ENCODE data around the gene MLYCD. TPM values are rescaled to one million over a fixed set of nuclear protein-coding genes. Genes with fewer than 3 reads are reported as not detected.

MLYCD gene
- total and polyA plus RNA-seq, 2 donors = 1.8 to 3.5 TPM

DNA sequence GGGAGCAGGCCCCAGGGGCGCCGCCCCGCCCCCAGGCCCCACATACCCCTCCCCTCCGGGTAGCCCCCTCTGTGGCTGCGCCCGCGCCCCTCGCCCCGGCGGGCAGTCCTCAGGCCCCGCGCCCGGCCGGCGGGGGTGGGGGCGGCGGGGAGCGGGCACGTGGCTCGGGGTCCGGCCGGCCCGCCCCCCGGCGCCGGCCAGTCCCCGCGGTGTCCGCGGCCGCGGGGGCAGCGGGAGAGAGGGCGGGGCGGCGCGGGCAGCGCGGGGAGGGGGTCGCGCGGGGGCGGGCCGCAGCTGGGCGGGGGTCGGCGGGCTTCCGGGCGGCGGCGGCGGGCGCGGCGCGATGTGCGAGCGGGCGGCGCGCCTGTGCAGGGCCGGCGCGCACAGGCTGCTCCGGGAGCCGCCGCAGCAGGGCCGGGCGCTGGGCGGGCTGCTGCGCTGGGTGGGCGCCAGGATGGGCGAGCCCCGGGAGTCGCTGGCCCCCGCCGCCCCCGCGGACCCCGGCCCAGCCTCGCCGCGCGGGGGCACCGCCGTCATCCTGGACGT, 69.5 kb downstream of the MLYCD start:
- H3K4me1 ChIP-seq (ENCODE audit: control insufficient read depth in 2 of 2, insufficient read depth in 2 of 2, low read length in 2 of 2) = no peaks in the 10 kb centered on the region
- peak overlapping the region in 1 of 2 donors; percentile 33 for H3K4me3 ChIP-seq (ENCODE audit: low read length in 2 of 2)
- DNase-seq (ENCODE audit: low read depth in 6 of 9, low spot score in 9 of 9) = no peak
- H3K36me3 ChIP-seq (ENCODE audit: control insufficient read depth in 2 of 2, insufficient read depth in 2 of 2, low read length in 1 of 2) = no peaks in the 10 kb centered on the region
- 3% methylated on average over 86 of the region's 87 CpGs for WGBS
- H3K9me3 ChIP-seq (ENCODE audit: control insufficient read depth in 2 of 2, insufficient read depth in 1 of 2, low read length in 1 of 2) = peaks cover 0 to 1% of the 10 kb centered on the region in 2 donors
- H3K27me3 ChIP-seq (ENCODE audit: control insufficient read depth in 2 of 2, insufficient read depth in 1 of 2, low read length in 1 of 2) = peaks cover 33 to 54% of the 10 kb centered on the region in 2 donors
- no peak overlapping the region for H3K27ac ChIP-seq (ENCODE audit: low read depth in 1 of 2, low read length in 1 of 2)

DNA sequence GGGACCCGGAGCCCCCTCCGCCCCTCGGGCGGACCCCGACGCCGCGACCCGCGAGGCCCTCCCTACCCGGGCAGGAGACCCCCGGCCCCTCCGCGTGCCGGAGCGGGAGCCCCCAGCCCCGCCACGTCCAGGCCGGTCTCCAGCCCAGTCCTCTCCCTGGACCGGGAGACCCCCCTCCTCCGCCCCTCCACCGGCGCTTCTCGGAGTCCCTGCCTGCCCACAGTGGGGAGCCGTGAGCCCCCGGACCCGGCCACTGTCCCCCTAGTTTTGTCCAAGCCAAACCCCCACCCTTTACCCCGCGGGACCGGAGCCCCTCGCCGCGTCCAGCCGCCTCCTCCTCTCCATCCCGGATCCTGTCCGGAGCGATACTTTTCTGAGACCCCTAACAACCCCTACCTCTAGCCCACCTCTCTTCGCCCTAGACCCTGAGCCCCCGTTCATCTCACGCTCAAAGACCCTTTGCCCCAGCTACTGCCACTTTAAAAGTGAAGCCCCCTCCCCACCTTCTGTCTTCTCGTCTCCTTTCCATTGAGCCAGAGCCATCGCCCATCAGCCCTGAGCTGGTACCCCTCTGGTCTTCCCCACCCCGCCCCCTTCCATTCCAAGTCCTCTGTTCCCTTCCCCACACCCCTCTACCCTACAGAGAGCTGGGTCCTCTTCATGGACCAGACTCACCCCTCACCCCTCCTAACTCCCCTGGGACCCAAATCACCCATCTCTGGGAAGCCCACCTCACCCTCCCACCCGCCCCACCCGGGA, 70.2 kb downstream of the MLYCD start:
- H3K27ac ChIP-seq (ENCODE audit: low read depth in 1 of 2, low read length in 1 of 2) = no peak overlapping the region
- no peaks in the 10 kb centered on the region for H3K36me3 ChIP-seq (ENCODE audit: control insufficient read depth in 2 of 2, insufficient read depth in 2 of 2, low read length in 1 of 2)
- DNase-seq (ENCODE audit: low read depth in 6 of 9, low spot score in 9 of 9) = no peak
- no peaks in the 10 kb centered on the region for H3K4me1 ChIP-seq (ENCODE audit: control insufficient read depth in 2 of 2, insufficient read depth in 2 of 2, low read length in 2 of 2)
- peaks cover 0 to 1% of the 10 kb centered on the region in 2 donors for H3K9me3 ChIP-seq (ENCODE audit: control insufficient read depth in 2 of 2, insufficient read depth in 1 of 2, low read length in 1 of 2)
- H3K27me3 ChIP-seq (ENCODE audit: control insufficient read depth in 2 of 2, insufficient read depth in 1 of 2, low read length in 1 of 2) = peaks cover 33 to 54% of the 10 kb centered on the region in 2 donors
- 14% methylated on average over 45 of the region's 45 CpGs for WGBS
- no peak overlapping the region for H3K4me3 ChIP-seq (ENCODE audit: low read length in 2 of 2)

DNA sequence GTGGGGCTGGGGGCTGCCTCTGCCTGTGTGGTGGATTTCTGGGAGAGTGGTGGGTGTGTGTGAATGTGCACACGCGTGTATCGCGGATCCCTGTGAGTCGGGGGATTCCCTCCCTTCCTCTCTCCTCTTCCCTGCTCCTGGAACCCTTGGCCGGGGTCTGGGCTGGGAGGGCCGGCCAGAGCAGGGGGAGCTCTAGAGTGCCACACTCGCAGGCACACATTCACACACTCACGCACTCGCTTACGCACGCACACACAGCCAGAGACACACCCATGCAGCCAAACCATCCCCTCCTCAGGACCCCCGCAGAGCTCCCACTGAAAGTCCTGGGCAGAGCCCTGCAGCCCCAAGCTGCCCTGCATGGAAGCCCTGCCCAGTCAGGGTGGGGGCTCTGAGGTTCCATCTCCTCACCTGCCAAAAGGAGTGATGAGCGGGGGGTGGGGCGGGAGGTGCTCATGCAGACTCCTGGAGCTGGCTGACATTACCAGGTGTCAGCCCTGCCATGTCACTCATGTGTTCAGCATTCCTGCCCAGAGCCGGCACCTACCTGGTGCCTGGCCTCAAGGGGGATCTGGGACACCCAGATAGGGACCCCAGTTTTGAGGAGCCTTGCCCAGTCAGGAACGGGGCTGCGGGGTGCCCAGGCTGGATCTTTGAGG, 71.0 kb downstream of the MLYCD start:
- H3K9me3 ChIP-seq (ENCODE audit: control insufficient read depth in 2 of 2, insufficient read depth in 1 of 2, low read length in 1 of 2) = peaks cover 0 to 1% of the 10 kb centered on the region in 2 donors
- no peak overlapping the region for H3K4me3 ChIP-seq (ENCODE audit: low read length in 2 of 2)
- H3K27me3 ChIP-seq (ENCODE audit: control insufficient read depth in 2 of 2, insufficient read depth in 1 of 2, low read length in 1 of 2) = peaks cover 33 to 54% of the 10 kb centered on the region in 2 donors
- H3K36me3 ChIP-seq (ENCODE audit: control insufficient read depth in 2 of 2, insufficient read depth in 2 of 2, low read length in 1 of 2) = no peaks in the 10 kb centered on the region
- no peak overlapping the region for H3K27ac ChIP-seq (ENCODE audit: low read depth in 1 of 2, low read length in 1 of 2)
- no peaks in the 10 kb centered on the region for H3K4me1 ChIP-seq (ENCODE audit: control insufficient read depth in 2 of 2, insufficient read depth in 2 of 2, low read length in 2 of 2)
- WGBS = 43% methylated on average over 18 of the region's 18 CpGs
- DNase-seq (ENCODE audit: low read depth in 6 of 9, low spot score in 9 of 9) = no peak

DNA sequence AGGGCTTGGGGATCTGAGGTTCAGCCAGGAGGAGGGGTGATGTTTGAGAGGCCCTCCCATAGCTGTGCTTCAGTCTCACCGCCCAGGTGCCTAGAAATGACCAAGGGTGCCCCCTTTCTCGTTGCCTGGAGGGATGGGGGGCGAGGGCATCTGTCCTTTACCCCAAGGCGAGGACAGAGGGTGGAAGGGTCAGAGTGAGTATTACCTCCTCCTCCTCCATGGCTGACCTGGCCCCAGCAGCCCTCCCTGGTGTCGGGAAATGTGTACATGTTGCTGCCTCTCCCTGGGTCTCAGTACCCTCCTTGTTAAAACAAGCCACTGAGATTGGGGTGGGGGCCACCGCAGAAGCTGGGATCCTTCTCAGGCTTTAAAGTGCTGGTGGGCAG, 71.5 kb downstream of the MLYCD start:
- Histone ChIP-seq H3K27me3 (ENCODE audit: control insufficient read depth in 2 of 2, insufficient read depth in 1 of 2, low read length in 1 of 2) (peaks cover 33 to 54% of the 10 kb centered on the region in 2 donors), H3K4me3 (ENCODE audit: low read length in 2 of 2) (no peak overlapping the region), H3K4me1 (ENCODE audit: control insufficient read depth in 2 of 2, insufficient read depth in 2 of 2, low read length in 2 of 2) (no peaks in the 10 kb centered on the region), H3K9me3 (ENCODE audit: control insufficient read depth in 2 of 2, insufficient read depth in 1 of 2, low read length in 1 of 2) (peaks cover 0 to 1% of the 10 kb centered on the region in 2 donors), H3K36me3 (ENCODE audit: control insufficient read depth in 2 of 2, insufficient read depth in 2 of 2, low read length in 1 of 2) (no peaks in the 10 kb centered on the region), H3K27ac (ENCODE audit: low read depth in 1 of 2, low read length in 1 of 2) (no peak overlapping the region)
- WGBS = 85% methylated on average over 6 of the region's 6 CpGs
- no peak for DNase-seq (ENCODE audit: low read depth in 6 of 9, low spot score in 9 of 9)

DNA sequence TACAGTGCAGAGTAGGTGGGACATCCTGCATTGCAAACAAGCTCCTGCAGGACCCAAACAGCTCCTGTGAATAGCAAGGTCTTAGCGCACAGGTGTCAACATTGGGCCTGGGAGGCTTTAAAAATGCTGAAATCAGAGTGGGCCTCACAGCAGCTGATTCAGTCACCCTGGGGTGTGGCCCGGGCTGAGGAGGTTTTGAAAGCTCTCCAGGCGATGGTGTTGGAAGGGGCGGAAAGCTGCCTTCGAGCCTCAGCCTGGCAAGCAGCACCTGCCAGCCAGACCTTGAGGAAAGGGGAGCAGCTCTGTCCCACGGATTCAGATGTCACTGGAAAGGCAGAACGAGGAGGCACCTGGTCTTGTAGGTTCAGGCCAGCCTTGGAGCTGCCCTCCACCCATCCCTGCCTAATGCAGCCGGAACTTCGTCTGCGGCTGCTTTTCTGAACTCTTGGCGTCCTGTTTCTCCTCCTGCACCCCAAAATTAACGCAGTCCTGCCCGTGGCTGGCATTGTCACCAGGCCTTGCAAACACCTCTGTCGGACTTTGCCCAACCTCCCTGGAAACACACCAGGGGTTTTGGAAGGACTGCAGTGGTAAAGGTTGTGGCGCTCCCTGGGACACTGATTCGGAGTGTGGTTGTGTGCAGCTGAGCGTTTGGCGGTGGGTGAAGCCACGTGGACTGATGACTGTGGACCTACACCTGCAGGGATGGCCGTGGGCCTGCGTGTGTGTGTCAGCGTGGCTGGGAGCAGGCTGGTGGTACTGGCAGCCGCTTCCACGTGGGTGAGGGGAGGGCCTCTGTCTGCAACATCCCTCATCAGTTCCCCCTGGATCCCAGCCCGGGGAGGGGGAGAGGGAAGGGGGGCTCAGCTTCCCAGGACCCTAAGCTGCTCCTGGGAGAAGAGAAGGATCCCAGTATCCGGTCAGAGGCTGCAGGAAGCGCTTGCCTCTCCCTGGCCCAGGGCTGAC, 72.5 kb downstream of the MLYCD start:
- no peak for DNase-seq (ENCODE audit: low read depth in 6 of 9, low spot score in 9 of 9)
- Histone ChIP-seq H3K4me3 (ENCODE audit: low read length in 2 of 2) (no peak overlapping the region), H3K36me3 (ENCODE audit: control insufficient read depth in 2 of 2, insufficient read depth in 2 of 2, low read length in 1 of 2) (no peaks in the 10 kb centered on the region), H3K9me3 (ENCODE audit: control insufficient read depth in 2 of 2, insufficient read depth in 1 of 2, low read length in 1 of 2) (peaks cover 0 to 1% of the 10 kb centered on the region in 2 donors), H3K27ac (ENCODE audit: low read depth in 1 of 2, low read length in 1 of 2) (no peak overlapping the region), H3K4me1 (ENCODE audit: control insufficient read depth in 2 of 2, insufficient read depth in 2 of 2, low read length in 2 of 2) (no peaks in the 10 kb centered on the region), H3K27me3 (ENCODE audit: control insufficient read depth in 2 of 2, insufficient read depth in 1 of 2, low read length in 1 of 2) (peaks cover 33 to 49% of the 10 kb centered on the region in 2 donors)
- WGBS = 81% methylated on average over 27 of the region's 27 CpGs

DNA sequence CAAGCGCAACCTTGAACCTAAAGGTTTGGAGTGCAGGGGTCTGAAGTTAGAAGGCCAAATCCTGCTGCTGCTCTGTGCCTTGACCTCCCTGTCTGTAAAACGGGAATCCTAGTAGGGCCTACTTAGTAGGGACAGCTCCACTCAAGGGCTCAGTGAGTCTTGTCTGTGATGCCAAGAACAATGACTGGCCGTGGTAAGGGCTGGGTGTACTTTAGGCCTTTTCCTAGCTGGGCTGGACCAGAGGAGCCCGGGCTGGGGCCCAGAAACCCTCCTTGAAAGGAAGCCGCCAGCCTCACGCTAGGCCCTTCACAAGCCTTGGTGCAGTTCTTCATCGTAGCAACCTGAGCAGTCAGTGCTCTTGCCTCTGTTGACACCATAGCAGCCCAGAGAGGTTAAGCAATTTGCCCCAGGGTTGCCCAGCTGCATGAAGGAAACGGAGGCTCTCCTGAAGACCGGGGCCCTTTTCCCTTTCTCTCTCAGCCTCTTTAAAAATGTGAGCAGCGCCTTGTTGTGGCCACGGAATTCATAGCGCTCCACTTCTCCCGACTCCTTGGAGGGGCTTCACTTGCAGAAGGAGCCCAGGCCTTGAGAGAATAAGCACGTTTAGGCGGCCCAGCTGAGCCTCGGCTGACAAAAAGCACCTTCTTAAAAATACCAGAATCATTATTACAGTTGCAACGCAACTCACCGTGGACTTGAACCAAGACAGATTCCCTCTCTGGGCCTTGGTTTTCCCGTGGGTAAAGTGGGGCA, 73.5 kb downstream of the MLYCD start:
- WGBS = 90% methylated on average over 19 of the region's 19 CpGs
- no peak overlapping the region for H3K4me3 ChIP-seq (ENCODE audit: low read length in 2 of 2)
- peaks cover 0 to 1% of the 10 kb centered on the region in 2 donors for H3K9me3 ChIP-seq (ENCODE audit: control insufficient read depth in 2 of 2, insufficient read depth in 1 of 2, low read length in 1 of 2)
- H3K27ac ChIP-seq (ENCODE audit: low read depth in 1 of 2, low read length in 1 of 2) = no peak overlapping the region
- no peaks in the 10 kb centered on the region for H3K4me1 ChIP-seq (ENCODE audit: control insufficient read depth in 2 of 2, insufficient read depth in 2 of 2, low read length in 2 of 2)
- H3K36me3 ChIP-seq (ENCODE audit: control insufficient read depth in 2 of 2, insufficient read depth in 2 of 2, low read length in 1 of 2) = no peaks in the 10 kb centered on the region
- peaks cover 33 to 43% of the 10 kb centered on the region in 2 donors for H3K27me3 ChIP-seq (ENCODE audit: control insufficient read depth in 2 of 2, insufficient read depth in 1 of 2, low read length in 1 of 2)
- no peak for DNase-seq (ENCODE audit: low read depth in 6 of 9, low spot score in 9 of 9)

DNA sequence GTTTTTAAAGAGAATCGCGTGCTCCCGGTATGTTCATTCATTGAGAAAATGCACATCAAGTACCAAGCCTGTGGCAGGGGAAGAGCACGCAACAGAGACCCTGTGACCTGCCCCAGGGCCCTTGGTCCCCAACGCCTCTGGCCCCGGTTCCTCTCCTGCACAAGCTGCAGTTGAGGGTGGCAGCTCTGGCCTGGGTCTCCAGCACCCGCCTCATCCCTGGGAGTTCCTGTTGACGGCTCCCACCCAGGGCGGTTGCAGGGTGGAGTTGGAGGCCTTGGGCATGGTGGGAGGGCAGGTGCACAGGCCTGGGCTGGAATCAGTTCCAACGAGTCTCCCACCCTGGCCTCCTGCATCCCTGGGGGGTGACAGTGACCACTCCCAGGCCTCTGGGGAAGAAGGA, 74.2 kb downstream of the MLYCD start:
- Histone ChIP-seq H3K27me3 (ENCODE audit: control insufficient read depth in 2 of 2, insufficient read depth in 1 of 2, low read length in 1 of 2) (peaks cover 28 to 38% of the 10 kb centered on the region in 2 donors), H3K4me3 (ENCODE audit: low read length in 2 of 2) (no peak overlapping the region), H3K4me1 (ENCODE audit: control insufficient read depth in 2 of 2, insufficient read depth in 2 of 2, low read length in 2 of 2) (no peaks in the 10 kb centered on the region), H3K36me3 (ENCODE audit: control insufficient read depth in 2 of 2, insufficient read depth in 2 of 2, low read length in 1 of 2) (no peaks in the 10 kb centered on the region), H3K27ac (ENCODE audit: low read depth in 1 of 2, low read length in 1 of 2) (no peak overlapping the region), H3K9me3 (ENCODE audit: control insufficient read depth in 2 of 2, insufficient read depth in 1 of 2, low read length in 1 of 2) (peaks cover 0 to under 1% of the 10 kb centered on the region in 2 donors)
- 88% methylated on average over 10 of the region's 10 CpGs for WGBS
- no peak for DNase-seq (ENCODE audit: low read depth in 6 of 9, low spot score in 9 of 9)

DNA sequence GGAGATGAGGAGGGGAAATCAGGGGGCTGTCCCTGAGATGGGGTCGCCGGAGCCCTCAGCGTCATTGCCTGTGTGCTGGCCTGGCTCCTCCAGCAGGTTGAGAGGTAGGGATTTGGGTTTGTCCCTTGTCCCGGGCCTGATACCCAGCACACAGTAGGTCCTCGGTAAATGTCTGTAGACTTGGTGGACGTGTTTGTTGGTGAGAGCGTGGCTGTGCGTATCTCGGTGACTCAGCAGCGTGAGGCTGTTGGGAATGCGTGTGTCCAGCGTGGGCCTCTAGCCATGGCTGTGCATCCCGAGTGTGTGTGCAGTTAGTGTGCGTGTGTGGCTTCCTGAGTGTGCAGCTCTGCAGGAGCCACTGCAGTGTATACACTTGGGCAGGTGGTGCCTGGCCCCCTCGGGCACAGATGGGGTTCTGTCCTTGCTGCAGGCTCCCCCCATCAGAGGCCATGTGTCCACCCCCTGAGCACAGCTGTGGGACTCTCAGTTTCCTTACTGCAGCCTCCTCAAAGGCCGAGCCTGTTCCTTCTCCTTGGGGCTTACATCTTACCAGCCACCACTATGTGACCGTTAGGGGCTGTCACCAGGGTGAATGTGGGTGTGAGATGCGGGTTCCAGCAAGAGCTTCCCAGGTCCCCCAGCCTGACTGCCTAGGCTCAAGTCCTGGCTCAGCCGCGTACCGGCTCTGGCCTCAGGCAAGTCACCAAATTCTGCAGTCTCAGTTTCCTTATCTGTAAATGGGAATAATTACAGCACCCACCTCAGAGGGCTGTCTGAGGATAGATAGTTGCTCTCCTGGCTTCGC, 74.9 kb downstream of the MLYCD start:
- Histone ChIP-seq H3K36me3 (ENCODE audit: control insufficient read depth in 2 of 2, insufficient read depth in 2 of 2, low read length in 1 of 2) (no peaks in the 10 kb centered on the region), H3K4me3 (ENCODE audit: low read length in 2 of 2) (no peak overlapping the region), H3K27me3 (ENCODE audit: control insufficient read depth in 2 of 2, insufficient read depth in 1 of 2, low read length in 1 of 2) (peaks cover 21 to 37% of the 10 kb centered on the region in 2 donors), H3K9me3 (ENCODE audit: control insufficient read depth in 2 of 2, insufficient read depth in 1 of 2, low read length in 1 of 2) (peaks cover 0 to 7% of the 10 kb centered on the region in 2 donors), H3K4me1 (ENCODE audit: control insufficient read depth in 2 of 2, insufficient read depth in 2 of 2, low read length in 2 of 2) (no peaks in the 10 kb centered on the region), H3K27ac (ENCODE audit: low read depth in 1 of 2, low read length in 1 of 2) (no peak overlapping the region)
- no peak for DNase-seq (ENCODE audit: low read depth in 6 of 9, low spot score in 9 of 9)
- WGBS = 88% methylated on average over 22 of the region's 22 CpGs

All from thymus (tissue), 11 donors.